GM12878 (cell line): ENCODE results near the gene TTLL8. TPM values are rescaled to one million over a fixed set of nuclear protein-coding genes. Genes with fewer than 3 reads are reported as not detected.

Source experiments
- ATAC-seq: fragments of 200-7000 bp; cut with Tn5 transposase; 3 replicates; pipeline ENCODE4 v1.9.1; 2020; ENCODE audit warnings: mild to moderate bottlenecking, moderate library complexity
- BruUV-seq: library from RNA; stranded (reverse); fragments of 400-500 nt; replicated peaks from 2 replicates; lab custom pipeline; 2021; lab: Mats Ljungman, UMichigan
- CTCF ChIA-PET: fragments of 300-600 bp; sonication (Branson Sonifier 250); formaldehyde crosslinking; extraction: SDS; loops from one replicate; lab custom pipeline; 2021; ENCODE audit warnings: inconsistent platforms; lab: Yijun Ruan, JAX
- POLR2A ChIA-PET: fragments of 350-600 bp; formaldehyde crosslinking; extraction: SDS; loops from one replicate; lab custom pipeline; 2021; ENCODE audit warnings: inconsistent platforms; lab: Charles Lee
- RAD21 ChIA-PET: fragments of 300-600 bp; sonication (Branson Sonifier 250); formaldehyde crosslinking; loops from one replicate; lab custom pipeline; 2023; ENCODE audit warnings: antibody characterized with exemption; ENCODE audit not compliant: unreplicated experiment; lab: Charles Lee
- SMC1A ChIA-PET: fragments of 300-600 bp; sonication (Branson Sonifier 250); formaldehyde crosslinking; loops from one replicate; lab custom pipeline; 2023; ENCODE audit not compliant: unreplicated experiment, uncharacterized antibody; lab: Charles Lee
- DNase-seq: peaks from one replicate; pipeline ENCODE4 v3.0.0-alpha.2; 2011; ENCODE audit warnings: low read depth, low spot score
- FAIRE-seq: peaks from 3 replicates; lab custom pipeline; 2011; peaks lifted over from hg19 to GRCh38; lab: Jason Lieb, UNC
- H2AFZ ChIP-seq: 2 replicates; pipeline ENCODE4 v1.6.0; 2011; ENCODE audit warnings: low read depth, low read length, control low read depth; ENCODE audit not compliant: control insufficient read depth
- H3K27ac ChIP-seq: 2 replicates; pipeline ENCODE4 v1.5.1; 2011; ENCODE audit warnings: control low read depth; ENCODE audit not compliant: control insufficient read depth, insufficient read depth
- H3K27me3 ChIP-seq, 2 experiments: replicated peaks in 1 of 2; 2 replicates each; pipeline versions ENCODE4 v1.6.0 to v1.6.1; 2011; ENCODE audit warnings: low read length in 1 of 2; ENCODE audit not compliant: control insufficient read depth in 2 of 2, insufficient read depth in 2 of 2
- H3K36me3 ChIP-seq, 2 experiments: 2 replicates each; pipeline ENCODE4 v1.5.1; 2011; ENCODE audit warnings: low read length in 1 of 2; ENCODE audit not compliant: control insufficient read depth in 2 of 2, insufficient read depth in 2 of 2
- H3K4me1 ChIP-seq: 2 replicates; pipeline ENCODE4 v1.6.1; 2011; ENCODE audit warnings: mild to moderate bottlenecking, low read length, moderate library complexity, mixed read lengths; ENCODE audit not compliant: control insufficient read depth, insufficient read depth
- H3K4me2 ChIP-seq: 2 replicates; pipeline ENCODE4 v1.6.0; 2011; ENCODE audit warnings: control low read depth; ENCODE audit not compliant: control insufficient read depth, insufficient read depth
- H3K4me3 ChIP-seq: fragments of 200-600 bp; sonication (generic); 2 replicates; pipeline ENCODE4 v1.5.1; 2016
- H3K79me2 ChIP-seq: 2 replicates; pipeline ENCODE4 v1.6.0; 2011; ENCODE audit warnings: low read length; ENCODE audit not compliant: control insufficient read depth, insufficient read depth
- H3K9ac ChIP-seq: 2 replicates; pipeline ENCODE4 v1.8.0; 2011; ENCODE audit warnings: low read length, control low read depth, mixed read lengths; ENCODE audit not compliant: control insufficient read depth, insufficient read depth
- H3K9me3 ChIP-seq: replicated peaks from 3 replicates; pipeline ENCODE4 v1.5.1; 2011; ENCODE audit warnings: mild to moderate bottlenecking, low read length; ENCODE audit not compliant: control insufficient read depth, insufficient read depth
- H4K20me1 ChIP-seq: 2 replicates; pipeline ENCODE4 v1.6.0; 2011; ENCODE audit not compliant: control insufficient read depth, insufficient read depth
- CBFB ChIP-seq: IDR thresholded peaks from 2 replicates; pipeline ENCODE4 v1.6.1; 2016; ENCODE audit warnings: antibody characterized with exemption, low read depth
- ESRRA ChIP-seq: IDR thresholded peaks from 2 replicates; pipeline ENCODE4 v1.6.1; 2012; ENCODE audit warnings: mild to moderate bottlenecking, low read length, improper control_type of control experiment
- KAT2A ChIP-seq: conservative IDR thresholded peaks from 2 replicates; pipeline ENCODE4 v1.6.1; 2011; ENCODE audit warnings: low read depth, low read length; ENCODE audit not compliant: control insufficient read depth
- STAT1 ChIP-seq: fragments of 450-650 bp; conservative IDR thresholded peaks from 2 replicates; pipeline ENCODE4 v1.6.1; 2014; ENCODE audit warnings: antibody characterized with exemption, mild to moderate bottlenecking
- whole genome bisulfite sequencing: methylation state at CpG from one replicate; pipeline ENCODE4 v1.1.6; 2016; ENCODE audit warnings: low lambda C conversion rate; ENCODE audit not compliant: insufficient replicate concordance, insufficient coverage; ENCODE audit errors: missing lambda C conversion rate; 5-methylcytosine and 5-hydroxymethylcytosine counted together
- in situ Hi-C: fragments of 300-500 bp; cut with MboI; formaldehyde crosslinking; loops from 9 replicates; pipeline ENCODE4 v1.14.3; 2018; ENCODE audit warnings: mixed read lengths
- intact Hi-C: fragments of 100-400 bp; cut with micrococcal nuclease; formaldehyde crosslinking; loops from one replicate; pipeline ENCODE4 v1.14.2; 2022; ENCODE audit not compliant: unreplicated experiment
- polyA plus RNA-seq, 11 experiments: library from polyadenylated mRNA; depleted of rRNA in 4 of 11; unstranded in 6 of 11; stranded (reverse) in 5 of 11; fragments of >200 nt; fragmentation: Nextera tagmentation in 4 of 11; fragmentation: Illumina TruSeq in 1 of 11; extraction: Ambion mirVana in 4 of 11; extraction: Trizol in 1 of 11; gene quantifications; 1 replicate in 1 of 11; 2 replicates in 10 of 11; pipeline versions ENCODE4 v1.2.1 to v1.2.3, GENCODE V29; 2011 to 2016; ENCODE audit warnings: inconsistent platforms in 2 of 11, missing spikeins in 2 of 11, low read depth in 1 of 11
- total RNA-seq, 4 experiments: library from RNA; depleted of rRNA in 3 of 4; stranded (reverse); fragments of >200 nt in 3 of 4; fragmentation: Illumina TruSeq in 1 of 4; extraction: Trizol in 1 of 4; gene quantifications; 2 replicates each; pipeline versions ENCODE4 v1.2.1 to v1.2.3, GENCODE V29; 2013 to 2021
- TF ChIP-seq, protein P1 (sequence below), 3 experiments: IDR thresholded peaks in 2 of 3; conservative IDR thresholded peaks in 1 of 3; 2 replicates each; pipeline ENCODE4 v1.5.1; 2011; ENCODE audit warnings: low read depth in 3 of 3, low read length in 3 of 3, mild to moderate bottlenecking in 3 of 3, control low read depth in 2 of 3, moderate library complexity in 2 of 3, inconsistent platforms in 1 of 3, mixed read lengths in 1 of 3; ENCODE audit not compliant: control insufficient read depth in 2 of 3, insufficient read depth in 1 of 3; ENCODE audit errors: extremely low read depth in 1 of 3
- TF ChIP-seq, protein P2 (sequence below): IDR thresholded peaks from 2 replicates; pipeline ENCODE4 v1.6.1; 2011; ENCODE audit warnings: borderline replicate concordance, low read depth, mild to moderate bottlenecking, moderate library complexity, mixed read lengths, low read length; ENCODE audit not compliant: insufficient read depth; ENCODE audit errors: extremely low read length

Gene TTLL8
- total and polyA plus RNA-seq, 10 of the 15 experiments (the other 5 are each of a cell fraction or from before 2014, with no cell fraction given): not detected

DNA sequence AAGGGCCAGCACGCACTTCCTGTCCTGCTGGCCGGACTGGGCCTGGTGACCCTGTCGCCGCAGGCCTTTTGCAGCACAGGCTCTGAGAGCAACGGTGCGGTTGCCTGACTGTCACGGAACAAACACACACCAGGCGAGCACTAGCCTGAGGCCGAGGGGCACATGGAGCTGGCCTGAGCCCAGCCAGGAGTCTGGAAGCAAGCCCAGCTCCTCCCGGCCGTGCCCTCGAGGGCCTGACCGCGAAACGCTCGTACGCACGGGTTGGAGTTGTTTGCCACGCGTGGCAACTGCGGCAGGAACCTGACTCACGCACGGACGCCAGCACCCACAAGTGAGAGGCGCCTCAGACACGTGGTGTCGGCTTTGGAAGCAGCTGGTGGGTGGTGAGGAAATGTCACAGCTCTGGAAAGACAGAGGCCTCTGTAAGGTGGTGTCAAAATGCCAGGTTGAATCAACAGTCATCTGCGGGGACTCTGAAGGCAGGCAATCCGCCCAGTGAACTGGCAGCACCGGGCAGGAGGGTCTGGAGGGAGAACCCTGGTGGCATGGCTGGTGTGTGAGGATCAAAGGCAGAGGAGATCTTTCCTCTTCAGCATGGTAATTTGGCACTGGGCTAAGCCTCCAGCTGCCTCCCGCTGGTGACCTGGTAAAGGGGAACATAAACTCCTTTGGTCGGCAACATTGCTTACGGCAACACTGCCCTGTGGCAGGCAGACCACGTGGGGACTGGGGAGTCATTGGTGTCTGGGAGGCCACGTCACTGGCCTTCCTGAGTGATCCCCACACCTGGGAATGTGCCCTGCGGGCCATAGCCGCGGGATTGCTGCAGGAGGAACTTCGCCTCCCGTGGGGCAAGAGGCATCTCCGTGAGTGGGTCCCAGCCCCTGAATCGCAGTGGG, 30.2 kb downstream of the TTLL8 start:
- TF ChIP-seq ESRRA (no peak), STAT1 (no peak), CBFB (no peak), KAT2A (no peak)
- TF ChIP-seq, protein P1, sequence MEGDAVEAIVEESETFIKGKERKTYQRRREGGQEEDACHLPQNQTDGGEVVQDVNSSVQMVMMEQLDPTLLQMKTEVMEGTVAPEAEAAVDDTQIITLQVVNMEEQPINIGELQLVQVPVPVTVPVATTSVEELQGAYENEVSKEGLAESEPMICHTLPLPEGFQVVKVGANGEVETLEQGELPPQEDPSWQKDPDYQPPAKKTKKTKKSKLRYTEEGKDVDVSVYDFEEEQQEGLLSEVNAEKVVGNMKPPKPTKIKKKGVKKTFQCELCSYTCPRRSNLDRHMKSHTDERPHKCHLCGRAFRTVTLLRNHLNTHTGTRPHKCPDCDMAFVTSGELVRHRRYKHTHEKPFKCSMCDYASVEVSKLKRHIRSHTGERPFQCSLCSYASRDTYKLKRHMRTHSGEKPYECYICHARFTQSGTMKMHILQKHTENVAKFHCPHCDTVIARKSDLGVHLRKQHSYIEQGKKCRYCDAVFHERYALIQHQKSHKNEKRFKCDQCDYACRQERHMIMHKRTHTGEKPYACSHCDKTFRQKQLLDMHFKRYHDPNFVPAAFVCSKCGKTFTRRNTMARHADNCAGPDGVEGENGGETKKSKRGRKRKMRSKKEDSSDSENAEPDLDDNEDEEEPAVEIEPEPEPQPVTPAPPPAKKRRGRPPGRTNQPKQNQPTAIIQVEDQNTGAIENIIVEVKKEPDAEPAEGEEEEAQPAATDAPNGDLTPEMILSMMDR (IDR thresholded peaks at IDR 0.05 in 2 of 3, conservative IDR thresholded peaks at IDR 0.05 in 1 of 3; ENCODE audit: control insufficient read depth in 2 of 3, extremely low read depth in 1 of 3, insufficient read depth in 1 of 3, low read depth in 3 of 3, low read length in 3 of 3): 0 out of 6 replicates have a peak, but pooled peaks of 1 of the 3 experiments have one; percentile 12
- TF ChIP-seq, protein P2, sequence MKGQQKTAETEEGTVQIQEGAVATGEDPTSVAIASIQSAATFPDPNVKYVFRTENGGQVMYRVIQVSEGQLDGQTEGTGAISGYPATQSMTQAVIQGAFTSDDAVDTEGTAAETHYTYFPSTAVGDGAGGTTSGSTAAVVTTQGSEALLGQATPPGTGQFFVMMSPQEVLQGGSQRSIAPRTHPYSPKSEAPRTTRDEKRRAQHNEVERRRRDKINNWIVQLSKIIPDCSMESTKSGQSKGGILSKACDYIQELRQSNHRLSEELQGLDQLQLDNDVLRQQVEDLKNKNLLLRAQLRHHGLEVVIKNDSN: peak; percentile 6
- ATAC-seq: no peak
- no peak for DNase-seq
- intact Hi-C loops: no loop called here
- Histone ChIP-seq H3K9me3 (no peaks in the 10 kb centered on the region), H3K9ac (no peak overlapping the region), H3K4me1 (no peaks in the 10 kb centered on the region), H3K27me3 (peaks cover 0 to 5% of the 10 kb centered on the region in 2 experiments; a peak in 2 of 4 replicates), H3K4me3 (no peak overlapping the region), H3K36me3 (no peaks in the 10 kb centered on the region), H3K4me2 (no peak overlapping the region), H3K79me2 (no peaks in the 10 kb centered on the region), H4K20me1 (no peaks in the 10 kb centered on the region), H2AFZ (no peak overlapping the region), H3K27ac (no peak overlapping the region)
- 52% methylated on average over 38 of the region's 42 CpGs for WGBS
- CTCF ChIA-PET: interaction anchor here (1.7 to 2.4 kb wide), 3 partner anchors 34 to 260 kb away, joined by 8 to 16 read pairs (median 10); no protein-coding TSS in a partner anchor
- RAD21 ChIA-PET: interaction anchor here (0.6 to 1.8 kb wide), 3 partner anchors 25 to 97 kb away, joined by 3 to 13 read pairs (median 13); no protein-coding TSS in a partner anchor
- POLR2A ChIA-PET: no interaction called here
- in situ Hi-C loops: loop anchor here (5.0 to 25.0 kb wide), 2 partner anchors 261 to 691 kb away; no protein-coding TSS in a partner anchor
- SMC1A ChIA-PET: interaction anchor here (0.7 to 2.1 kb wide), 2 partner anchors 66 to 97 kb away, joined by 4 to 8 read pairs; no protein-coding TSS in a partner anchor
- BruUV-seq: no TSS peak
- FAIRE-seq: no peak
